Activated CD8-positive, alpha-beta memory T cell treated with anti-CD3 and anti-CD28 coated beads for 48 hours (primary cell): Measurements from ENCODE around the gene IL31RA.
A peak's percentile ranks its signal among the peaks of the same experiment; 100 is the strongest.
"Not testable (repeated sequence)": the region's sequence is repeated elsewhere in the genome, so short reads cannot be mapped to it uniquely, and the experiment has no call there.

Experiments used
- DNase-seq, 3 experiments: peaks; one replicate each; pipeline ENCODE4 v3.0.0-alpha.2; 2020; ENCODE audit warnings: low read depth in 2 of 3, low spot score in 2 of 3

Gene IL31RA

GRCh38 chr5:55924744-55925143 lies 73.6 kb downstream of the IL31RA start:
- DNase-seq = no peak

- DNase-seq = no peak
These were observed 74.0 kb downstream of the IL31RA start for GRCh38 chr5:55925181-55925580.

DNA sequence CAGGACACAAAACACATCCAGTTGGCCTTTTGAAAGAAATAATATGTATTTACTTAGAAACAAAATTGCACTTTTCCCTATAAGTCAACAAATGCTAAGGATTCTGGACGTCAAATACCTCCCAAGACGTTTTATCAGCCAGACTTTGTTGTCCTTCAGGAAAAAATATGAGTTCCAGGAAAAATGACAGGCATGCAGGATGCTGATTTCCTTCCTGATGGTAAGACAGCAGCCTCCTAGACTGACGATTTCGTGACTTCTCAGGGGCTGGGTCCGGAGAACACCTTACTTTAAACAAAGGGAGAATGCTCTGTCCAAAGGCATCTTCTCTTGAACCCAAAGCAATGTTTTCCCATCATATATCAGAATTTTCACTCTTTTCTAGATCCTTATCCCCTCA lies 74.6 kb downstream of the IL31RA start:
- DNase-seq = no peak

DNA sequence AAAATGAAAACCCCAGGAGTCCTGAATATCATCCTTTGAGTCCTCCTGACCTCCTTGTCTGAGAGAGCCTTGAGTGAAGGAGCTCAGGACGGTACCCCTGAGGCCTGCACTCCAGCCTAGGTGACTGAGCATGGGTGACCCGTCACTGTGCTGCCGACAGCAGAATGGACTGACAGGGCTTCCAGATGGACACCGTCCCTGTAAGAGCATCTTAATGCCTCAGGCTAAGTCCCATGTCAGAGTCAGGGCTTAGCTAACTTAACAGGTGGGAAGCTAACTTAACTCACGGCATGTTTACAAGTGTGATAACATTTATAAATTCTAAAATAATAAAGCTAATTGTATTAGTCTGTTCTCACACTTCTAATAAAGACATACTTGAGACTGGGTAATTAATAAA lies 75.3 kb downstream of the IL31RA start:
- no peak for DNase-seq

- DNase-seq = no peak
These were observed 76.9 kb downstream of the IL31RA start for GRCh38 chr5:55927861-55928655.

- no peak for DNase-seq
These were observed 78.1 kb downstream of the IL31RA start for GRCh38 chr5:55929020-55929799.

- DNase-seq = no peak
These were observed 81.5 kb downstream of the IL31RA start for GRCh38 chr5:55932700-55933099.

DNA sequence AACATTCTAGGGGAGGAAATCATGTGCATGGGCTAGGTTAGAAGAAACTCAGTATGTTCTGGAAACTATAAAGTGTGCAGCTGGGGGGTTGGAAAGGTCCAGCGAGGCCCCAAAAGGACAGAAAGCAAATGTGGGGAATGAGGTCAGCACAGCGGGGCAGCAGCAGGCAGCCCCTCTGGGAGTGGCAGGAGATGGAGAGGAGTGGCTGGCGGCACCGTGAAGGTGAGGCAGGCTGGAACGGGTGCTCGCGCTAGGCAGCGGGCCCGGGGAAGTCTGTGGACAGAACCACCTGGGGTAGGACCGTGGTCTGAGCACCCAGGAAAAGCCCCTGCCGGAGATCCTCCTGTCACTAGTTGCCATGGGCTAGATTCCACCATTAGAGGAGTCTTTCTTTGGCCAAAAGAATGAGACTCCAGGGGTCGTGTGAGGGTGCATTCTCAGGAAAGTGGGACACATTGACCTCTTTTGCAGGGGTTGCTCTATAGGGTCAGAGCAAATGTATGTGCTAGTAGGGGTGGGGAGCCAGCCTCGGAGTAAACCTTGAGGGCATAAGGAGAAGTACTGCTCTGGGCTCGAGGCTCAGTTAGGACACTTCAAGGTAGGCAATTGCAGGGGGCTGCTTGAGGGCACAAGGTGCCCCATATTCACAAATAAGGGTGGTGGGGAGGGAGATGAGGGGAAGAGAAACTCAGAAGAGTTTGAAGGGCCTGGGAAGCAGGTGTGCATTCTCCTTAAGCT lies 82.4 kb downstream of the IL31RA start:
- no peak for DNase-seq

DNA sequence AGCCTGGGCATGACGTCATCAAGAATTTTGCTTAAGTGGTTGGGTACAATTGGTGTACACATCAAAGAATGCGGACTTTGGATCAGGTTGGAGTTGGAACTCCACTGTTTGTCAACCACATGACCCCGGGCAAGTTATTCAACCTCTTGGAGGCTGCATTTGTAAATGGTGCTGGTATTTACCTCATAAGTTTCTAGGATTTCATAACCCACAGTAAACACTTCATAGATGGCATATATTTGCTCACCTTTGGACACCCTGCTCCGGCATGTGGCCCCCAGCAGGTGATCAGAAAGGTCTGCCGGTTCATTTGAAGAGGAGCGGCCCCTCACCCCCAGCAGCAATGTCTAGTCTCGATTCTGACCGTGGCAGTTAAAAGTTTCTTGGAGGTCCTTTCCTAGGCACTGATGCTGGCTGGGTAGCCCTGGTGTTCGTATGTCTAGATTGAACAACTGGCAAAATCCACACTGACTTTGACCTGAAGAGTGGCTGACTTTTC lies 83.0 kb downstream of the IL31RA start:
- no peak for DNase-seq

DNA sequence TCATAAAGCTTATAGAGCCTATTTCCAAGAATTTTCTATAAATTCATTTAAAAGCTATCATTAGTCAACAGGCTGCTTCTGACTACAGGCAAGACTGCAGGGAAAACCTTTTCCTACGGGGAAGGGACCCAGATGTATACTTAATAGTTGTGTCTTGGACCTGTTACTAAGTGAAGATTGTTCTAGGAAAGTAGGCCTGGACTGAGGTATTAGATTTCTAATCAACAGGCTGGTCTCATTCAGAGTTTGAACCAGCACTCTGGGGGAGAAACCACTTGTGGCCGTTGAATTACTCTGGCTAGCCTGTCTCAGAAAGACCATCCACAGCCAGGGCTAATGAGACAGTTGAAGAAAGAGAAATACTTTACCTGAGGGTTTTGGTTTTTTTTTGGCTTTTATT lies 83.6 kb downstream of the IL31RA start:
- DNase-seq = no peak

GRCh38 chr5:55935371-55935770 lies 84.2 kb downstream of the IL31RA start:
- DNase-seq = no peak

GRCh38 chr5:55936100-55936693 lies 85.0 kb downstream of the IL31RA start:
- DNase-seq = peak in 2 of 3 experiments; percentile 32 to 53

DNA sequence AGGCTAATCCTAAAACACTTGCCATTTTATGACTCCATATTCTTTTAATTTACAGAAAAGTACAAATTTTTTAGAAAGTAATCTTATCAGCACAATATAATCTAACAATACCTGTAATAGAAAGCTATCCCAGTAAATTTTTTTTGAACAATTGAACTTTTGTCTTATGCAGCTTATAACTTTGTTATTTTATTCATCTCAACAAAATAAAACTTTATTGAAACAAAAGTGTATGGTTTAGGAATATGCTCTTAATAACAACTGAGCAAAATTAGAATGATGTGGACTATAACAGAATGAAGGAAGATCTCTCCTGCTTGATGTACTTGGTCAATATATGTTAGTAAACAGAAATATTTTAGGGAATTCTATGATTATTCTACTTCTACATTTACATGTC lies 86.4 kb downstream of the IL31RA start:
- DNase-seq = not testable (repeated sequence)

GRCh38 chr5:55941154-55941553 lies 90.0 kb downstream of the IL31RA start:
- DNase-seq = not testable (repeated sequence)

DNA sequence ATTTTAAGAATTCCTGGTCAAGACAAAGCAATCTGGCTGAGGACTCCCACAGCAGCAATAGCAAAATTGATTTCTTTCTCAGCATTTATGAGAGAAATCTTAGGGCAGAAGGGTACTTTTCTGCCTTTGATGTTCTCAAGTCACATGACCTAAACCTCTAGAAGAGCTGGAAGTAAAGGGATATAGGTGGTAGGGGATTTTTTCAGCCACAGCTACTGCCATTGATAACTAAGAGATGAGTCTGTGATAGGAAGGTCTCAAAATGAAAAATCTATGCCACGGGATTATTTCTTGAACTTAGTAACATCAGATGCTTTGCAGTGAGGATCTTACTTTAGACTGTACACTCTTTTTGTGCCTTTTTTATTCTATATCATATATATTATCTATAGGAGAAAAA lies 108.1 kb downstream of the IL31RA start:
- DNase-seq = no peak

- DNase-seq = no peak
These were observed 109.6 kb downstream of the IL31RA start for GRCh38 chr5:55960779-55961178.

- no peak for DNase-seq
These were observed 114.4 kb downstream of the IL31RA start for GRCh38 chr5:55965525-55965924.

DNA sequence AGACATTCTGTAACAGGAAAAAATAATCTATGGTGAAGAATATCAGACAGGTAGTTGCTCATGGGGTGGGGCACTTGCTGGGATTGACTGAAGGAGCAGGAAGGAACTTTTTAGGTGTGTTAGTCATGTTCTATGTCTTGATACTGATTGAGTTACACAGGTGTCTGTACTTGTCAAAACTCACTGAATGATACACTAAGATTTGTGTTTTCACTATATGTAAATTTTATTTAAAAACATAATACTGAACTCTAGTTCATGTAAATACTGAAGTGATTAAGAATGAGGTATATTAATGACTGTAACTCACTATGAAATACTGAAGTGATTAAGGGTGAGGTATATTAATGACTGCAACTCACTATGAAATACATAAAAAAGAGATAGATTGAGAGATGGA lies 115.1 kb downstream of the IL31RA start:
- no peak for DNase-seq

DNA sequence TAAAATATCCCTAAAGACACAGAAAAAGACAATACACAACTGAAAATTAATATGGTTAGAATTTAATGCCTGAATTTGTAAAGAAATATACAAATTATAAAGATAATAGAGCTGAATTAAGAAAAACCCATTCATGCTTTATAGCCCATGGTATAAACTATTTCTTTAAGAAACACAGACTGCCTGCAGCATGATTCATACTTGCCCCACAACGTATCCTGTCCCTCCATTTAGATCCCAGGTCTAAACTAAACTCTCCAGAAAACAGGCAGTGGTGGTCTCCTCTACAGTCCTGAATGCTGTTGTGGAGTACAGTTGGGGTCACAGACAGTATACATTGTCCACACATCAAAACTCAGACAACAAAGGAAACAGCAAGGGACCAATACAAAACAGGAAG lies 118.8 kb downstream of the IL31RA start:
- no peak for DNase-seq
